Omental fat pad (tissue), 4 donors: ENCODE results near the gene SLC8A1. TPM values are rescaled to one million over a fixed set of nuclear protein-coding genes. Genes with fewer than 3 reads are reported as not detected.

Experiments used
- ATAC-seq: fragments of 150-250 bp; one replicate; pipeline ENCODE4 v1.9.1; 2016; ENCODE audit warnings: mild to moderate bottlenecking, moderate library complexity; ENCODE audit not compliant: low FRiP score
- DNase-seq: peaks from one replicate; pipeline ENCODE4 v3.0.0-alpha.2; 2019; ENCODE audit warnings: low spot score
- total RNA-seq, 4 donors: library from RNA; depleted of rRNA; stranded (reverse); fragments of >200 nt; gene quantifications; one replicate each; pipeline ENCODE4 v1.1.0, GENCODE V29; 2016
- TF ChIP-seq, protein P1 (sequence below), 3 donors: fragments of 450-650 bp; IDR thresholded peaks; one replicate each; pipeline ENCODE4 v1.5.1; 2016 to 2017; ENCODE audit warnings: antibody characterized with exemption in 3 of 3, mild to moderate bottlenecking in 3 of 3, moderate library complexity in 2 of 3

SLC8A1 gene
- total RNA-seq, 4 donors from 2014 or later = 17.5 to 47.0 (median 30.0) TPM

DNA sequence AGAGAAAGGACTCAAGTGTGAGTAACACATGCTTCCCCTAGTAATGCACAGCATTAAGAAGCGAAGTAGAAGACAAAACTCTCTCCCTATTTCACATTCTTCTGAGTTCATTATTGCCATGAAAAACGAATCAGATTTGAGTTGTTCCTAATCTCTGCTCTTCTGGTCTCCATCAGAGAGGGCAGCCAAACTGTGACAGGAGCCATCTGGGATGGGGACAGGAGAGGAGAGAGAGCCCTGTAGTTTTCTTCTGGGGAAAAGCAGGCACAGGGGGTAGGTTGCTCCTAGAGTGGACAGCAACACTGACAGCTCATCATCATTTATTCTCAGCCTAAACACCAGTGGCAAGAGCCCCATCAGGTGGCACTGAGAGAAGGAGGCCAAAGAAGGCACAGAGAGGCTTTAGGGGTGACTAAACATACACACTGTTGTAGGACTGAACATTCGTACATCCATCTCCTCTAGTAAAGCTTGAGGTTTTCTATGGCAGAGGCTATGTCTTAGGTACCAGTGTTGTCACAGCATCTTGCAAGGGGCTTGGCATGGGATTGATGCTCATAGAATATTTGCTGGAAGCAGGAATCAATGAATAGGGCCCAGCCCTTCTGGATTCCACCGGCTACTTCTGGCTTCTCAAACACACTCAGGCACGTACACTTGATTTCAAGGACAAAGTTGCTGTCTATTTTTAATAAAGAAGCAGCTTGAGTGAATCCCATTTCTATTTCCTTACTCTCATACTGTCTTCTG, 33.1 kb downstream of the SLC8A1 start:
- TF ChIP-seq, protein P1, sequence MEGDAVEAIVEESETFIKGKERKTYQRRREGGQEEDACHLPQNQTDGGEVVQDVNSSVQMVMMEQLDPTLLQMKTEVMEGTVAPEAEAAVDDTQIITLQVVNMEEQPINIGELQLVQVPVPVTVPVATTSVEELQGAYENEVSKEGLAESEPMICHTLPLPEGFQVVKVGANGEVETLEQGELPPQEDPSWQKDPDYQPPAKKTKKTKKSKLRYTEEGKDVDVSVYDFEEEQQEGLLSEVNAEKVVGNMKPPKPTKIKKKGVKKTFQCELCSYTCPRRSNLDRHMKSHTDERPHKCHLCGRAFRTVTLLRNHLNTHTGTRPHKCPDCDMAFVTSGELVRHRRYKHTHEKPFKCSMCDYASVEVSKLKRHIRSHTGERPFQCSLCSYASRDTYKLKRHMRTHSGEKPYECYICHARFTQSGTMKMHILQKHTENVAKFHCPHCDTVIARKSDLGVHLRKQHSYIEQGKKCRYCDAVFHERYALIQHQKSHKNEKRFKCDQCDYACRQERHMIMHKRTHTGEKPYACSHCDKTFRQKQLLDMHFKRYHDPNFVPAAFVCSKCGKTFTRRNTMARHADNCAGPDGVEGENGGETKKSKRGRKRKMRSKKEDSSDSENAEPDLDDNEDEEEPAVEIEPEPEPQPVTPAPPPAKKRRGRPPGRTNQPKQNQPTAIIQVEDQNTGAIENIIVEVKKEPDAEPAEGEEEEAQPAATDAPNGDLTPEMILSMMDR (IDR thresholded peaks at IDR 0.05) = no peak
- no peak for DNase-seq
- ATAC-seq = no peak

DNA sequence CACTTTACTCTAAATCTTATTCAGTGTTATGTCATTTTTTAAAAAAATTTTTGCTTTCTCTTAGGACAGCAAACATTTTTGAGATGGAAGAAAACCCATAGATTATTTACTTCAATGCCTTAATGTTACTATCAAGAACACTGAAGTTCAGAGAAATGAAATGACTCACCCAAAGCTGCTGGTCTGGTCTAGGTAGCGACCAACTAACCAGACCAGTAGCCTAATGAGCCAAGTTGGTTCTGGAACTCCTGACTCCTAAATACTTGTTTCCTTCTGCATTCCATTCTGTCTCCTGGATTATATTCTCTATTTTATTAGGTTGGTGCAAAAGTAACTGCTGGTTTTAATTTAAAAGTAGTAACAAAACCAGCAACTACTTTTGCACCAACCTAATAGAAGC, 35.4 kb downstream of the SLC8A1 start:
- no peak for DNase-seq
- TF ChIP-seq, protein P1 (IDR thresholded peaks at IDR 0.05) = no peak
- ATAC-seq = no peak

DNA sequence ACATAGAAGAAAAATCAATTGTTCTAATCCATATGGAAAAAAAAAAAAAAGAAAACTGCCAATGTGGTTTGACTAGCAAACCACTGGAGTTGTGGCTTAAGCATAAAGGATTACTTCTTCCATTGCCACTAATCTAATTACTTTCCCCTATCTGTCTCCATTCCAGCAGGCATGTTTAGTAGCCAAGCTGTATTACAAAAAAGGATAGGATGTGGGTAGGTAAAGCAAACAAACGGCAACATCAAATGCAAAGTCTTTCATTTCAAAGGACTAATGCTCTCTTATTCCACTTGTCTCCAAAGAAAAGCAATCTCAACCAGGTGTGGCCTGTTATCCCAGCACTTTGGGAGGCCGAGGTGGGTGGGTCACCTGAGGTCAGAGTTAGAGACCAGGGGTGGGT, 36.5 kb downstream of the SLC8A1 start:
- TF ChIP-seq, protein P1 (IDR thresholded peaks at IDR 0.05) = no peak
- DNase-seq (no peak), ATAC-seq (no peak)

DNA sequence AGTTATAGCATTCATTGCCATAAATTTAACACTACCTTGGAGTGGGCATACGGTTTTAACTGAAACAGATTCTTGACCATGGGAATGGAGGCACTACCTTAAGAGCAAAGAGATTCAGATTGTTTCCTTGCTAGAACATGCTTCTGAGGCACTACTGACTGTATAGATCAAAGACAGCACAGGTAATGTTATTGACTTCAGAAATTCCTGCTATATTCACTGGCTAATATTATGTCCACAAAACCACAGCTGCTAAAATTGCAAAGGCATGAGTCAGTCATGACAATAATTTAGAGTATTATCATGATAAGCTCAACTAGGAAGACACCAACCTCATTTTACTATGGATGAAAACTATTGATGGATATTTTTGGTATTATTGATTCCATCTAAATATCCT, 39.4 kb downstream of the SLC8A1 start:
- TF ChIP-seq, protein P1 (IDR thresholded peaks at IDR 0.05) = no peak
- ATAC-seq (no peak), DNase-seq (no peak)

DNA sequence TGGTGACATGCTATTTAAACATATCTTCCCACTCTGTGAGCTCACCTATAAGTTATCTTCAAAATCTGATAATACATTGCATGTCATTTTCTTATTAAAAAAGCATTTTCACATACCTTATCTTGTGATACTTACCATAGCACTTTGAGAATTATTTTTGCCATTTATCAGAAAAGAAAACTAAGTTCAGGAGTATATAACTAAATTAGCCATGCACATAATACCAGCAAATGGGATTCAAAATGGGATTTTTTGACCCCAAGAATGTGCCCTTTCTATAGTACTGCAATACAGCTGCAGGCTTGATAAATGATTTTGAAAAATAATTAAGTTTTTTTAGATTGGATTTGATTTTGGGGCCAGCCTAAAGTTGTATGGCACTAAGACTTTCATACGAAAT, 41.2 kb downstream of the SLC8A1 start:
- ATAC-seq (no peak), DNase-seq (no peak)
- TF ChIP-seq, protein P1 (IDR thresholded peaks at IDR 0.05) = no peak

DNA sequence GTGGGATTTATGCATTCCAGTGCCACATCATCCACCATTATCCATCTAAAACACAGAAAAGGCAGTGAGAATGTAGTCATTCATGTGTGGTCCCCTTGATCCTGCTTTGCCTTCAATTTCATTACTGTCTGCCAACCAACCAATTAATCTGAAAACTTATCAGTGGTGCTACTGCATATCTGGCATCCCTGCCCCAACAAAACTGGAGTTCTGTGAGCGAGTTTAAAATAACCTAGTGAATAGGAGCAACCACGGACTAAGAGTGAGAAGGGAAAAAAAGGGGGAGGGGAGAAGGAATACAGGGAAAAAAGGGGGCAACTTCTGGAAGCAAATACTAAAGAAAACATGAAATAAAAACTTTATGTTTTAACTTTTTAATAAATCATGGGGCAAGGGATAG, 42.2 kb downstream of the SLC8A1 start:
- TF ChIP-seq, protein P1 (IDR thresholded peaks at IDR 0.05) = no peak
- no peak for DNase-seq
- no peak for ATAC-seq
